Pancreas (tissue), 10 donors: ENCODE results near the gene LYSET. TPM values are rescaled to one million over a fixed set of nuclear protein-coding genes. Genes with fewer than 3 reads are reported as not detected.
A peak's percentile ranks its signal among the peaks of the same experiment; 100 is the strongest.
"Not testable (repeated sequence)": the region's sequence is repeated elsewhere in the genome, so short reads cannot be mapped to it uniquely, and the experiment has no call there.

Source experiments
- ATAC-seq, 4 donors: fragments of 200-7000 bp; cut with Tn5 transposase; one replicate each; pipeline versions ENCODE4 v1.8.0 to v1.9.1; 2020; ENCODE audit warnings: mild to moderate bottlenecking in 4 of 4, moderate library complexity in 4 of 4
- DNase-seq, 6 donors: peaks; one replicate each; pipeline ENCODE4 v3.0.0-alpha.2; 2020
- FAIRE-seq: peaks from 2 replicates; lab custom pipeline; 2012; peaks lifted over from hg19 to GRCh38; lab: Jason Lieb, UNC
- H3K27ac ChIP-seq, 4 donors: fragments of 200-600 bp; sonication (generic); 1 replicate in 3 of 4; 2 replicates in 1 of 4; pipeline versions ENCODE4 v1.5.0 to v1.8.0; 2020
- H3K27me3 ChIP-seq, 4 donors: fragments of 200-600 bp; one replicate each; pipeline ENCODE4 v1.8.0; 2021
- H3K36me3 ChIP-seq, 3 donors: fragments of 200-600 bp; sonication (generic) in 1 of 3; one replicate each; pipeline versions ENCODE4 v1.5.0 to v1.8.0; 2020 to 2021
- H3K4me1 ChIP-seq, 3 donors: fragments of 200-600 bp; one replicate each; pipeline ENCODE4 v1.8.0; 2021
- H3K4me3 ChIP-seq, 4 donors: fragments of 200-600 bp; sonication (generic) in 2 of 4; one replicate each; pipeline versions ENCODE4 v1.5.0 to v1.8.0; 2020 to 2021
- H3K9me3 ChIP-seq, 4 donors: fragments of 200-600 bp; one replicate each; pipeline ENCODE4 v1.8.0; 2021
- CTCF ChIP-seq, 4 donors: fragments of 200-600 bp; sonication (generic) in 3 of 4; IDR thresholded peaks; one replicate each; pipeline versions ENCODE4 v1.5.0 to v1.8.0; 2021; ENCODE audit warnings: antibody characterized with exemption in 4 of 4
- WGBS, 2 donors: extraction: QIAGEN DNeasy Blood & Tissue Kit; methylation state at CpG; one replicate each; pipeline ENCODE4 v1.1.7; 2013; 5-methylcytosine and 5-hydroxymethylcytosine counted together
- intact Hi-C, 3 donors: fragments of 100-400 bp; cut with DNase I; formaldehyde crosslinking; loops; one replicate each; pipeline versions ENCODE4 v1.11.1 to v1.14.2; 2022
- polyA plus RNA-seq, 2 donors: library from polyadenylated mRNA; stranded (reverse); fragments of 200-250 nt; gene quantifications; one replicate each; pipeline ENCODE4 v1.2.3, GENCODE V29; 2013
- total RNA-seq, 6 donors: library from RNA; stranded (reverse); fragmentation: NEBNext Ultra II Directional in 4 of 6; extraction: Animal tissue kit (Norgen Biotek cat#: 25700) in 4 of 6; gene quantifications; one replicate each; pipeline versions ENCODE4 v1.2.1 to v1.2.4, GENCODE V29; 2021 to 2023
- donor health status: healthy with polysubstance abuse.
- donor health status: DM: no; HTN: no; CAD: no; lungs with moderate emphysema.
- donor health status: DM: no; HTN: no; CAD: no.
- donor health status: control.
- donor health status: control.
- donor health status: Bipolar disorder and iron deficiency.
- donor health status: DM: yes; HTN: yes; CAD: no.
- donor health status: DM: no; HTN: no; CAD: no.
- donor health status: DM: no; HTN: no; CAD: no.
- donor health status: DM: yes; HTN: yes; CAD: no.

LYSET gene
- total and polyA plus RNA-seq, 8 donors = 6.1 to 21.2 (median 9.2) TPM

- Histone ChIP-seq H3K36me3 (no peaks in the 10 kb centered on the region), H3K4me3 (no peak overlapping the region), H3K27me3 (no peaks in the 10 kb centered on the region), H3K27ac (no peak overlapping the region), H3K9me3 (no peaks in the 10 kb centered on the region), H3K4me1 (no peaks in the 10 kb centered on the region)
- ATAC-seq (no peak), FAIRE-seq (no peak), DNase-seq (peak in 1 of 6 donors; percentile 16)
- WGBS, 2 donors = 78 to 79% methylated on average over 4 of the region's 4 CpGs
- intact Hi-C loops = no loop called here
- TF ChIP-seq CTCF (IDR thresholded peaks at IDR 0.05) = no peak
These were observed 13.7 kb upstream of the LYSET start for GRCh38 chr14:93171376-93171775.

- ATAC-seq = peak in 3 of 4 donors; percentile 35 to 65 (median 62)
- H3K4me3 ChIP-seq = no peak overlapping the region
- peak overlapping the region in 2 of 4 donors; percentile 50 to 57 for H3K27ac ChIP-seq
- no peaks in the 10 kb centered on the region for H3K36me3 ChIP-seq
- no peak for TF ChIP-seq CTCF (IDR thresholded peaks at IDR 0.05)
- H3K27me3 ChIP-seq = no peaks in the 10 kb centered on the region
- no peaks in the 10 kb centered on the region for H3K9me3 ChIP-seq
- intact Hi-C loops = no loop called here
- WGBS, 2 donors = 42 to 44% methylated on average over 10 of the region's 10 CpGs
- DNase-seq = no peak
- FAIRE-seq = no peak
- no peaks in the 10 kb centered on the region for H3K4me1 ChIP-seq
These were observed 11.1 kb upstream of the LYSET start for GRCh38 chr14:93173943-93174395.

- H3K4me3 ChIP-seq, intact Hi-C loops, DNase-seq, H3K9me3 ChIP-seq, H3K36me3 ChIP-seq, H3K4me1 ChIP-seq, H3K27me3 ChIP-seq, FAIRE-seq, ATAC-seq: not testable (repeated sequence)
- WGBS, 2 donors = 75 to 78% methylated on average over 5 of the region's 5 CpGs
- peak overlapping the region in 1 of 4 donors; percentile 57 for H3K27ac ChIP-seq
These were observed 10.4 kb upstream of the LYSET start for GRCh38 chr14:93174731-93175130.

- Histone ChIP-seq H3K27me3 (no peaks in the 10 kb centered on the region), H3K27ac (no peak overlapping the region), H3K4me3 (no peak overlapping the region), H3K36me3 (no peaks in the 10 kb centered on the region), H3K4me1 (no peaks in the 10 kb centered on the region), H3K9me3 (no peaks in the 10 kb centered on the region)
- intact Hi-C loops = no loop called here
- ATAC-seq = no peak
- no peak for FAIRE-seq
- no peak for TF ChIP-seq CTCF (IDR thresholded peaks at IDR 0.05)
- 75 to 82% methylated on average over 6 of the region's 6 CpGs for WGBS, 2 donors
- DNase-seq = no peak
These were observed 9.6 kb upstream of the LYSET start for GRCh38 chr14:93175492-93175891.

GRCh38 chr14:93183596-93184317, 1.4 kb upstream of the LYSET start:
- no peaks in the 10 kb centered on the region for H3K9me3 ChIP-seq
- ATAC-seq (no peak), FAIRE-seq (no peak), DNase-seq (no peak)
- peaks cover 0 to 24% (median 10%) of the 10 kb centered on the region in 3 donors for H3K4me1 ChIP-seq
- H3K36me3 ChIP-seq = no peaks in the 10 kb centered on the region
- peak overlapping the region in 3 of 4 donors; percentile 91 to 95 (median 93) for H3K27ac ChIP-seq
- no peak for TF ChIP-seq CTCF (IDR thresholded peaks at IDR 0.05)
- no peaks in the 10 kb centered on the region for H3K27me3 ChIP-seq
- intact Hi-C loops = no loop called here
- 28 to 36% methylated on average over 17 of the region's 17 CpGs for WGBS, 2 donors
- peak overlapping the region; percentile 75 to 97 (median 95) for H3K4me3 ChIP-seq
